HG03469 (cell line): ENCODE measurements around the gene PREB.

Experiments used
- ATAC-seq: cut with Tn5 transposase; IDR thresholded peaks from one replicate; pipeline ENCODE4 v1.9.1; 2021; ENCODE audit warnings: mild to moderate bottlenecking, moderate library complexity, moderate number of reproducible peaks; ENCODE audit not compliant: unreplicated experiment

PREB gene

GRCh38 chr2:27083410-27084296, 50.8 kb downstream of the PREB start:
- ATAC-seq: no peak

- ATAC-seq: no peak
Observed at GRCh38 chr2:27082773-27083409, 51.5 kb downstream of the PREB start.

GRCh38 chr2:27081984-27082772, 52.3 kb downstream of the PREB start:
- ATAC-seq: no peak
